AG09319 (cell line): ENCODE measurements around the gene CUL4A.

ENCODE experiments used
- DNase-seq: peaks from one replicate; pipeline ENCODE4 v3.0.0-alpha.2; 2010; ENCODE audit warnings: low read depth; ENCODE audit errors: extremely low read depth
- CTCF ChIP-seq: IDR thresholded peaks from 2 replicates; pipeline ENCODE4 v1.5.1; 2011; ENCODE audit warnings: low read depth, mild to moderate bottlenecking, inconsistent platforms, low read length, moderate library complexity

CUL4A gene

GRCh38 chr13:113267642-113268405, 58.4 kb downstream of the CUL4A start:
- TF ChIP-seq CTCF: no peak

GRCh38 chr13:113272031-113272430, 62.6 kb downstream of the CUL4A start:
- TF ChIP-seq CTCF: no peak
- DNase-seq: no peak

More at GRCh38 chr13:113267642-113268405, 58.4 kb downstream of the CUL4A start:
- DNase-seq: no peak

GRCh38 chr13:113272701-113273181, 63.3 kb downstream of the CUL4A start:
- TF ChIP-seq CTCF: no peak
- DNase-seq: no peak

- no peak for TF ChIP-seq CTCF
- no peak for DNase-seq
These were observed 63.9 kb downstream of the CUL4A start for GRCh38 chr13:113273321-113273720.

- no peak for TF ChIP-seq CTCF
- no peak for DNase-seq
These were observed 64.6 kb downstream of the CUL4A start for GRCh38 chr13:113273851-113274590.

GRCh38 chr13:113274721-113275120, 65.3 kb downstream of the CUL4A start:
- TF ChIP-seq CTCF: no peak
- DNase-seq: no peak

GRCh38 chr13:113275387-113275786, 66.0 kb downstream of the CUL4A start:
- DNase-seq: peak; percentile 18
- TF ChIP-seq CTCF: peak; percentile 52
